ENCODE measurements around the gene STXBP5.
"Not testable (repeated sequence)": the region's sequence is repeated elsewhere in the genome, so short reads cannot be mapped to it uniquely, and the experiment has no call there.

The STXBP5 gene

DNA sequence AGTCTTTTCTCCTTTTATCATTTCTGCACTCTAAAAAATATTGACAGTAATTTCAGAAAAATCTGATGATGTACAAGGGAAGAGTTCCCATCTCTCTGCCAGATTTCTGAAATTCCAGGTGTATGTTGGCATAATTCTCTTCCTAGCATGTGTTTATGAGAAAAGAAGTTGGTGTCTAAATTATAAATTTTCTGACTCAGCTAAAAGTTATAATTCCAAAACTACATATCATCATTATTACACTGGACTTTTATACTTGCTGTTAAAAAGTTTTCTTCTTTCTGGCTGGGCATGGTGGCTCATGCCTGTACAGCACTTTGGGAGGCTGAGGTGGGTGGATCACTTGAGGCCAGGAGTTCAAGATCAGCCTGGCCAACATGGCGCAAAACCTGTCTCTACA is 168.6 kb downstream of the STXBP5 start:
- DNase-seq (ENCODE audit: insufficient read length) (no peak), FAIRE-seq (no peak)
- TF ChIP-seq POLR2A (IDR thresholded peaks at IDR 0.05; ENCODE audit: low read depth, low read length) = no peak
- no peak for TF ChIP-seq TAF1 (IDR thresholded peaks at IDR 0.05; ENCODE audit: borderline replicate concordance, low read depth, low read length)
- TF ChIP-seq POLR2AphosphoS5 (IDR thresholded peaks at IDR 0.05; ENCODE audit: low read depth, low read length) = no peak

DNA sequence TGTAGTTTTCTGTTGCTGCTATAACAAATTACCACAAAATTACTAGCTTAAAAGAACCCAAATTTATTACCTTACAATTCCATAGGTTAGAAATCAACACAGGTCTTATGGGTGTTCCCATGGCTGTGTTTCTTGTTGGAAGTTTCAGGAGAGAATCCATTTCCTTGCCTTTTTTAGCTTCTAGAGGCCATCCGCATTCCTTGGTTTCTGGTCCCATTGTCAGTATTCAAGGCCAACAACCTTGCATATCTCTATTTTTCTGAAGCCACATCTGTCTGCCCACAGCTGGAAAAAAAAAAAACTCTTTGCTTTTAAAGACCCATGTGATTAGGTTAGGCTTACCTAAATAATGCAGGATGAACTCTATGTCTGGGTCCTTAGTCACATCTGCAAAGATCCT is 174.6 kb downstream of the STXBP5 start:
- FAIRE-seq (no peak), DNase-seq (ENCODE audit: insufficient read length) (no peak)

GRCh38 chr6:147380841-147381240 is 176.6 kb downstream of the STXBP5 start:
- not testable (repeated sequence) for FAIRE-seq; DNase-seq (ENCODE audit: insufficient read length)

More for the DNA sequence above, 174.6 kb downstream of the STXBP5 start:
- TF ChIP-seq POLR2AphosphoS5 (IDR thresholded peaks at IDR 0.05; ENCODE audit: low read depth, low read length) = no peak
- no peak for TF ChIP-seq POLR2A (IDR thresholded peaks at IDR 0.05; ENCODE audit: low read depth, low read length)
- TF ChIP-seq TAF1 (IDR thresholded peaks at IDR 0.05; ENCODE audit: borderline replicate concordance, low read depth, low read length) = no peak

DNA sequence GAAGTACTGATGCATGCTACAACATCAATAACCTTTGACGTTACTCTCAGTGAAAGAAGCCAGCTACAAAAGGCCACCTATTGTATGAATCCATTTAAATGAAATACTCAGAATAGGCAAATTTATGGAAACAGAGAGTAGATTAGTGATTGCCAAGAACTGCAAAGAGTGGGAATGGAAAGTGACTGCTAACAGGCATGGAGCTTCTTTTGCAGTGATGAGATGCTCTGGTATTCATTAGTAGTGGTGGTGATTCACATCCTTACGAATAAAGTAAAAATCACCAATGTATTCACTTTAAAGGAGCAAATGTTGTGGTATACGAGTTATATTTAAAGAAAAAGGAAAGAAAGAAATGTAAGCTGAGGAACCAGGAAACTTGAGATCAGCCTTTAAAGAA is 177.5 kb downstream of the STXBP5 start:
- FAIRE-seq (no peak), DNase-seq (ENCODE audit: insufficient read length) (no peak)
- TF ChIP-seq POLR2AphosphoS5 (IDR thresholded peaks at IDR 0.05; ENCODE audit: low read depth, low read length) = no peak
- no peak for TF ChIP-seq POLR2A (IDR thresholded peaks at IDR 0.05; ENCODE audit: low read depth, low read length)
- TF ChIP-seq TAF1 (IDR thresholded peaks at IDR 0.05; ENCODE audit: borderline replicate concordance, low read depth, low read length) = no peak

GRCh38 chr6:147382945-147383554 is 178.8 kb downstream of the STXBP5 start:
- no peak for TF ChIP-seq POLR2A (IDR thresholded peaks at IDR 0.05; ENCODE audit: low read depth, low read length)
- TF ChIP-seq POLR2AphosphoS5 (IDR thresholded peaks at IDR 0.05; ENCODE audit: low read depth, low read length) = no peak
- no peak for TF ChIP-seq TAF1 (IDR thresholded peaks at IDR 0.05; ENCODE audit: borderline replicate concordance, low read depth, low read length)
- no peak for DNase-seq (ENCODE audit: insufficient read length)
- FAIRE-seq = no peak

DNA sequence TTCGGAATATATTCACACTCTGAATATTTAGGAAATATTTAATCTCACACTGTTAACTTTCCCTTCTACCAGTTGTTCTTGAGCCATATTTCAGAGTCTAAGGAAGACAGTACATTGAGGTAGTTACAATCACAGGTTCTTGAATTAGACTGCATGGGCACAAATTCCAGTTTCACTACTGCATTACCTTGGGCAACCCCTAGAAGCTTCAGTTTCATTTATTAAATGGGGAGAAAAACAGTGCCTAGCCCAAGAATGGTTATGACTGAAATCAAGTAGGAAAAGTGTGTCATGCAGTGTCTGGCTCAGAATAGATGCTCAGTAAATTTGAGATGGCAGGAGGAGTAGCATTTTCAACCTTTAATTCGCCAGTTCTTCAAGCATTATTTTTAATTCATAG is 179.8 kb downstream of the STXBP5 start:
- TF ChIP-seq TAF1 (IDR thresholded peaks at IDR 0.05; ENCODE audit: borderline replicate concordance, low read depth, low read length) (no peak), POLR2AphosphoS5 (IDR thresholded peaks at IDR 0.05; ENCODE audit: low read depth, low read length) (no peak), POLR2A (IDR thresholded peaks at IDR 0.05; ENCODE audit: low read depth, low read length) (no peak)
- DNase-seq (ENCODE audit: insufficient read length) (no peak), FAIRE-seq (no peak)

DNA sequence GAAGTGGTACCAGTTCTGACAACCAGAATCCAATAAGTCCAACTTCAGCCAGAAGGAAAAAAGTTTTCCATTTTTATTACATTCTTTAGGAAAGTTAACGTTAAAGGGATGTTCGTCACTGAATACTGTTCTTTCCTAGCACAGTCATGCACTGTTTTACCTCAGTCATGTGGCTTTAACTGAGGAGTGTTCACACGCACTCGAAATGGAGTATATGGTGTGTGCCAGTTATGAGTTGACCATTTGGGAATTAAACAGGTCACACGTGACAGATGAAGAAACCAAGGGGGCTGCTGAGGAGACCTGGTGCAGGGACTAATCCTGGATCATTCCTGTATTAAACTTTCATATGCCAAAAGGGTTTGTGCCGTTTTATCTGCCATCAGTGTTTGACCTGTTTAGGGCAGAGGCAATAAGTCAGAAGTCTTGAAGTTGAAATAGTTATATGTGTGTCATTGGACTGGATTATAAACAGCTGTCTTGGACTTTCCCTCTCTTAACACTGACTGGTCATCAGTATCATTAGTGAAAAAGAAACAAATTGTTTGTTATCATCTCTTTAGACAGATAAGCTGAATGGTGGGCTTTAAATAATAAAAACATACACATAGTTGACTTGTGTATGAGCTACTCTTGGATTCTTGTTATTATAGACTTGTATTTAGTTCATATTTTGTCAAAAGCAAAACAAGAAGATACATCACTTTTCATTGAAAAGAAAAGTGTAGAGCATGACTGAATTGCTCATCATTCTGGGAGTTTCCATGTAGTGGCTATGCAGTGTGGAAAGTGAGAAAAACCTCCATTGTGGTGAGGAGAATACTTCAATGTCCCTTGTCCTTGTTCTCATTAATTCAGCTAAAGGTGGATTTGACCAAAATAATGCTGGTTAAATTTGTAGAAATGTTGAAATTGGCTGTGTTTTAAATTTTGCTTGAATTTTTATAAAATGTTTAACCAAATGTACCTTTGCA is 180.8 kb downstream of the STXBP5 start:
- no peak for FAIRE-seq
- TF ChIP-seq POLR2AphosphoS5 (IDR thresholded peaks at IDR 0.05; ENCODE audit: low read depth, low read length) (no peak), POLR2A (IDR thresholded peaks at IDR 0.05; ENCODE audit: low read depth, low read length) (no peak), TAF1 (IDR thresholded peaks at IDR 0.05; ENCODE audit: borderline replicate concordance, low read depth, low read length) (no peak)
- DNase-seq (ENCODE audit: insufficient read length) = no peak

- FAIRE-seq = no peak
- TF ChIP-seq TAF1 (IDR thresholded peaks at IDR 0.05; ENCODE audit: borderline replicate concordance, low read depth, low read length) = no peak
- no peak for DNase-seq (ENCODE audit: insufficient read length)
These were observed 185.2 kb downstream of the STXBP5 start for GRCh38 chr6:147389463-147389862.

DNA sequence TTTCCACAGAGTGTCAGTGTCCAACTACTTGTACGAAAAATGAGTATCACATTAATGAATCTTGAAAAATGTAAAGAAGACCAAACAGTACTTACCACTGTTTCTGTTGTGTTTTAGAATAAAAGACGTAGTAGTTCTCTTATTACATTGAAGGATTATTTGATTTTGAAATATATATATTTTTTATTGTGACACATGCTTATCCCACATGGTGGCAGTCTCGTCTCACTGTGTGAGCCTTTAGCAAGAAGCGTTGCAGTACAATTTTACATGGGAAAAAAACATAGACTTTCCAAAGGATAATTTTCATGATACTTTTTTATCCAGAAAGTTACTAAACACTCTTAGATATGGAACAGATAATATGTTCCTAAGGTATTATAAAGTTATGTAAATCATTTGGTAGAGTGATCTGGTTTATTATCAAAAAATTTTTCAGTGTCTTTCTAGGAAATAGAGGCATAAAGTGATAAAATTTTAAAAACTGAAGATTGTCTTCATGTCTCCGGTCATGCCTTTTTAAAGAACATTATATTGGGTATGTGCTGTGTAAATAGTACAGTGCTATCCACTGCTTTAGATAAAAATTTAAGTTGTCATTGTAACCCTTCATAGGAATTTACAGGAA is 186.8 kb downstream of the STXBP5 start:
- TF ChIP-seq TAF1 (IDR thresholded peaks at IDR 0.05; ENCODE audit: borderline replicate concordance, low read depth, low read length) (no peak), POLR2A (IDR thresholded peaks at IDR 0.05; ENCODE audit: low read depth, low read length) (no peak), POLR2AphosphoS5 (IDR thresholded peaks at IDR 0.05; ENCODE audit: low read depth, low read length) (no peak)
- no peak for DNase-seq (ENCODE audit: insufficient read length)
- FAIRE-seq = no peak

GRCh38 chr6:147392917-147393625 is 188.9 kb downstream of the STXBP5 start:
- no peak for DNase-seq (ENCODE audit: insufficient read length)
- TF ChIP-seq POLR2A (IDR thresholded peaks at IDR 0.05; ENCODE audit: low read depth, low read length) (no peak), POLR2AphosphoS5 (IDR thresholded peaks at IDR 0.05; ENCODE audit: low read depth, low read length) (no peak), TAF1 (IDR thresholded peaks at IDR 0.05; ENCODE audit: borderline replicate concordance, low read depth, low read length) (no peak)
- no peak for FAIRE-seq

GRCh38 chr6:147395158-147395557 is 190.9 kb downstream of the STXBP5 start:
- no peak for TF ChIP-seq TAF1 (IDR thresholded peaks at IDR 0.05; ENCODE audit: borderline replicate concordance, low read depth, low read length)
- no peak for TF ChIP-seq POLR2A (IDR thresholded peaks at IDR 0.05; ENCODE audit: low read depth, low read length)
- no peak for TF ChIP-seq POLR2AphosphoS5 (IDR thresholded peaks at IDR 0.05; ENCODE audit: low read depth, low read length)
- DNase-seq (ENCODE audit: insufficient read length) = no peak
- no peak for FAIRE-seq

All from GM12892 (cell line).